Stimulated activated naive B cell treated with anti-CD40 and anti-IgM and Interleukin-4, amounts not matched to agents 10 μg/mL and 1 μg/mL and 100 μg/mL, for 72 hours (primary cell): ENCODE results near the gene LRRC57.

Source experiments
- ATAC-seq, 2 donors: fragments of 150-1000 bp; cut with Tn5 transposase; replicated peaks; 2 replicates each; pipeline ENCODE4 v1.10.0; 2021; ENCODE audit warnings: moderate library complexity in 1 of 2
- DNase-seq: peaks from one replicate; pipeline ENCODE4 v3.0.0; 2021
- H3K27ac Mint-ChIP-seq: one replicate; pipeline ENCODE4 v1.8.0; 2022; ENCODE audit warnings: mild to moderate bottlenecking, mixed read lengths
- H3K27me3 Mint-ChIP-seq, 2 donors: one replicate each; pipeline ENCODE4 v1.8.0; 2022; ENCODE audit warnings: mixed read lengths in 2 of 2
- H3K36me3 Mint-ChIP-seq, 2 donors: one replicate each; pipeline ENCODE4 v1.8.0; 2022; ENCODE audit warnings: mixed read lengths in 2 of 2, mild to moderate bottlenecking in 1 of 2
- H3K4me1 Mint-ChIP-seq, 2 donors: one replicate each; pipeline ENCODE4 v1.8.0; 2022; ENCODE audit warnings: mixed read lengths in 2 of 2, mild to moderate bottlenecking in 1 of 2
- H3K4me3 Mint-ChIP-seq, 2 donors: one replicate each; pipeline ENCODE4 v1.8.0; 2022; ENCODE audit warnings: mild to moderate bottlenecking in 2 of 2, mixed read lengths in 2 of 2, moderate library complexity in 1 of 2
- H3K9me3 Mint-ChIP-seq, 2 donors: one replicate each; pipeline ENCODE4 v1.8.0; 2022; ENCODE audit warnings: mixed read lengths in 2 of 2, mild to moderate bottlenecking in 1 of 2

The LRRC57 gene

GRCh38 chr15:42548249-42549031 lies at the start of gene LRRC57, which contains the start of gene HAUS2:
LRRC57 (minus strand) TSS chr15:42548793; CDS start chr15:42548434, 359 bp downstream.
HAUS2 (plus strand) TSS chr15:42548838; CDS start chr15:42548873, 35 bp downstream.
- Mint-ChIP-seq H3K9me3 (no peaks in the 10 kb centered on the region), H3K27me3 (no peaks in the 10 kb centered on the region), H3K36me3 (peaks cover 13 to 29% of the 10 kb centered on the region in 2 donors), H3K4me1 (peaks cover 25 to 56% of the 10 kb centered on the region in 2 donors), H3K27ac (peak within 1 kb of the TSS; percentile 96), H3K4me3 (peak within 1 kb of the TSS; percentile 94 to 95)
- ATAC-seq (peak; percentile 90 to 93), DNase-seq (peak; percentile 82)

- Mint-ChIP-seq H3K27me3 (no peaks in the 10 kb centered on the region), H3K4me1 (no peaks in the 10 kb centered on the region), H3K36me3 (peaks cover 9% of the 10 kb centered on the region in 2 donors), H3K27ac (no peak overlapping the region), H3K4me3 (no peak overlapping the region), H3K9me3 (no peaks in the 10 kb centered on the region)
- DNase-seq (no peak), ATAC-seq (no peak)
These were observed 47.1 kb upstream of the LRRC57 start for GRCh38 chr15:42595626-42596240.

- H3K4me1 Mint-ChIP-seq, result no peaks in the 10 kb centered on the region
- no peak overlapping the region for H3K4me3 Mint-ChIP-seq
- H3K9me3 Mint-ChIP-seq, result no peaks in the 10 kb centered on the region
- no peak for DNase-seq
- H3K36me3 Mint-ChIP-seq, result peaks cover 3 to 8% of the 10 kb centered on the region in 2 donors
- H3K27ac Mint-ChIP-seq, result no peak overlapping the region
- no peak for ATAC-seq
- H3K27me3 Mint-ChIP-seq, result no peaks in the 10 kb centered on the region
These were observed 45.5 kb upstream of the LRRC57 start for GRCh38 chr15:42594095-42594494.

- H3K27ac Mint-ChIP-seq, result no peak overlapping the region
These were observed 44.5 kb upstream of the LRRC57 start for GRCh38 chr15:42593143-42593542.

GRCh38 chr15:42592716-42593115 lies 44.1 kb upstream of the LRRC57 start:
- ATAC-seq (no peak), DNase-seq (no peak)
- peaks cover 7 to 12% of the 10 kb centered on the region in 2 donors for H3K36me3 Mint-ChIP-seq
- no peaks in the 10 kb centered on the region for H3K9me3 Mint-ChIP-seq
- no peak overlapping the region for H3K4me3 Mint-ChIP-seq
- no peaks in the 10 kb centered on the region for H3K4me1 Mint-ChIP-seq
- no peaks in the 10 kb centered on the region for H3K27me3 Mint-ChIP-seq
- no peak overlapping the region for H3K27ac Mint-ChIP-seq

More at GRCh38 chr15:42593143-42593542, 44.5 kb upstream of the LRRC57 start:
- Mint-ChIP-seq H3K36me3 (peaks cover 7 to 11% of the 10 kb centered on the region in 2 donors), H3K4me1 (no peaks in the 10 kb centered on the region), H3K9me3 (no peaks in the 10 kb centered on the region), H3K4me3 (no peak overlapping the region), H3K27me3 (no peaks in the 10 kb centered on the region)
- ATAC-seq (no peak), DNase-seq (no peak)

- H3K27me3 Mint-ChIP-seq, result no peaks in the 10 kb centered on the region
- no peak for ATAC-seq
- peaks cover 7 to 12% of the 10 kb centered on the region in 2 donors for H3K36me3 Mint-ChIP-seq
- no peaks in the 10 kb centered on the region for H3K9me3 Mint-ChIP-seq
- no peak overlapping the region for H3K4me3 Mint-ChIP-seq
- no peak for DNase-seq
- H3K4me1 Mint-ChIP-seq, result no peaks in the 10 kb centered on the region
- no peak overlapping the region for H3K27ac Mint-ChIP-seq
These were observed 42.8 kb upstream of the LRRC57 start for GRCh38 chr15:42591238-42591934.

- no peak for DNase-seq
- H3K4me1 Mint-ChIP-seq, result no peaks in the 10 kb centered on the region
- H3K4me3 Mint-ChIP-seq, result no peak overlapping the region
- H3K27me3 Mint-ChIP-seq, result no peaks in the 10 kb centered on the region
- no peak overlapping the region for H3K27ac Mint-ChIP-seq
- ATAC-seq, result no peak
- no peaks in the 10 kb centered on the region for H3K9me3 Mint-ChIP-seq
- peaks cover 11 to 12% of the 10 kb centered on the region in 2 donors for H3K36me3 Mint-ChIP-seq
These were observed 42.1 kb upstream of the LRRC57 start for GRCh38 chr15:42590619-42591237.

- H3K27me3 Mint-ChIP-seq, result peaks cover 0 to 5% of the 10 kb centered on the region in 2 donors
- no peak overlapping the region for H3K4me3 Mint-ChIP-seq
- DNase-seq, result no peak
- H3K9me3 Mint-ChIP-seq, result no peaks in the 10 kb centered on the region
- ATAC-seq, result no peak
- peaks cover 4 to 8% of the 10 kb centered on the region in 2 donors for H3K36me3 Mint-ChIP-seq
- no peak overlapping the region for H3K27ac Mint-ChIP-seq
- H3K4me1 Mint-ChIP-seq, result peaks cover 19 to 40% of the 10 kb centered on the region in 2 donors
These were observed 35.6 kb upstream of the LRRC57 start for GRCh38 chr15:42584031-42584765.

GRCh38 chr15:42582569-42583375 lies 34.2 kb upstream of the LRRC57 start:
- peaks cover 0 to 4% of the 10 kb centered on the region in 2 donors for H3K36me3 Mint-ChIP-seq
- DNase-seq (no peak), ATAC-seq (no peak)
- no peaks in the 10 kb centered on the region for H3K9me3 Mint-ChIP-seq
- no peak overlapping the region for H3K27ac Mint-ChIP-seq
- H3K4me3 Mint-ChIP-seq, result no peak overlapping the region
- peaks cover 22 to 45% of the 10 kb centered on the region in 2 donors for H3K4me1 Mint-ChIP-seq
- peaks cover 0 to 7% of the 10 kb centered on the region in 2 donors for H3K27me3 Mint-ChIP-seq

- Mint-ChIP-seq H3K9me3 (no peaks in the 10 kb centered on the region), H3K27ac (peak overlapping the region; percentile 31), H3K27me3 (peaks cover 4 to 7% of the 10 kb centered on the region in 2 donors), H3K36me3 (peaks cover 0 to 4% of the 10 kb centered on the region in 2 donors), H3K4me3 (peak overlapping the region; percentile 81 to 88), H3K4me1 (peaks cover 26 to 51% of the 10 kb centered on the region in 2 donors)
- ATAC-seq, result peak; percentile 98 to 99
- peak; percentile 60 for DNase-seq
These were observed 32.7 kb upstream of the LRRC57 start for GRCh38 chr15:42581272-42581730.

- peaks cover 5 to 7% of the 10 kb centered on the region in 2 donors for H3K27me3 Mint-ChIP-seq
- H3K4me3 Mint-ChIP-seq, result no peak overlapping the region
- ATAC-seq (no peak), DNase-seq (no peak)
- no peak overlapping the region for H3K27ac Mint-ChIP-seq
- H3K4me1 Mint-ChIP-seq, result peaks cover 31 to 55% of the 10 kb centered on the region in 2 donors
- H3K36me3 Mint-ChIP-seq, result peaks cover 0 to 2% of the 10 kb centered on the region in 2 donors
- H3K9me3 Mint-ChIP-seq, result no peaks in the 10 kb centered on the region
These were observed 30.5 kb upstream of the LRRC57 start for GRCh38 chr15:42578984-42579537.

GRCh38 chr15:42577514-42578031 lies 29.0 kb upstream of the LRRC57 start:
- Mint-ChIP-seq H3K27me3 (peaks cover 5 to 7% of the 10 kb centered on the region in 2 donors), H3K36me3 (peaks cover 0 to 2% of the 10 kb centered on the region in 2 donors), H3K4me3 (no peak overlapping the region), H3K9me3 (no peaks in the 10 kb centered on the region), H3K27ac (no peak overlapping the region), H3K4me1 (peaks cover 31 to 52% of the 10 kb centered on the region in 2 donors)
- ATAC-seq (no peak), DNase-seq (no peak)
